Measurements from ENCODE around the gene CDON.

Gene CDON

GRCh38 chr11:125954123-125954944 is 108.3 kb downstream of the CDON start:
- FAIRE-seq (no peak), DNase-seq (ENCODE audit: insufficient read length, low spot score) (no peak)
- TF ChIP-seq POLR2A (IDR thresholded peaks at IDR 0.05; ENCODE audit: low read depth, low read length) (no peak), PAX5 (IDR thresholded peaks at IDR 0.05; ENCODE audit: insufficient read depth, low read length, severe bottlenecking) (no peak), TAF1 (IDR thresholded peaks at IDR 0.05; ENCODE audit: low read depth, low read length) (no peak), SPI1 (IDR thresholded peaks at IDR 0.05; ENCODE audit: low read depth, low read length) (no peak), POU2F2 (IDR thresholded peaks at IDR 0.05; ENCODE audit: low read depth, low read length) (no peak), POLR2AphosphoS5 (IDR thresholded peaks at IDR 0.05; ENCODE audit: low read depth, low read length) (no peak)

GRCh38 chr11:125953401-125953935 is 109.2 kb downstream of the CDON start:
- DNase-seq (ENCODE audit: insufficient read length, low spot score) (no peak), FAIRE-seq (no peak)
- no peak for TF ChIP-seq TAF1 (IDR thresholded peaks at IDR 0.05; ENCODE audit: low read depth, low read length)
- TF ChIP-seq PAX5 (IDR thresholded peaks at IDR 0.05; ENCODE audit: insufficient read depth, low read length, severe bottlenecking), result no peak
- TF ChIP-seq POLR2A (IDR thresholded peaks at IDR 0.05; ENCODE audit: low read depth, low read length), result no peak
- TF ChIP-seq SPI1 (IDR thresholded peaks at IDR 0.05; ENCODE audit: low read depth, low read length), result no peak
- no peak for TF ChIP-seq POU2F2 (IDR thresholded peaks at IDR 0.05; ENCODE audit: low read depth, low read length)
- TF ChIP-seq POLR2AphosphoS5 (IDR thresholded peaks at IDR 0.05; ENCODE audit: low read depth, low read length), result no peak

- no peak for DNase-seq (ENCODE audit: insufficient read length, low spot score)
- no peak for TF ChIP-seq PAX5 (IDR thresholded peaks at IDR 0.05; ENCODE audit: insufficient read depth, low read length, severe bottlenecking)
- TF ChIP-seq POLR2AphosphoS5 (IDR thresholded peaks at IDR 0.05; ENCODE audit: low read depth, low read length), result no peak
- no peak for TF ChIP-seq POU2F2 (IDR thresholded peaks at IDR 0.05; ENCODE audit: low read depth, low read length)
- no peak for TF ChIP-seq TAF1 (IDR thresholded peaks at IDR 0.05; ENCODE audit: low read depth, low read length)
- no peak for TF ChIP-seq POLR2A (IDR thresholded peaks at IDR 0.05; ENCODE audit: low read depth, low read length)
- no peak for TF ChIP-seq SPI1 (IDR thresholded peaks at IDR 0.05; ENCODE audit: low read depth, low read length)
- no peak for FAIRE-seq
Measured at GRCh38 chr11:125952973-125953372, 109.7 kb downstream of the CDON start.

- FAIRE-seq, result no peak
- TF ChIP-seq SPI1 (IDR thresholded peaks at IDR 0.05; ENCODE audit: low read depth, low read length) (no peak), POLR2AphosphoS5 (IDR thresholded peaks at IDR 0.05; ENCODE audit: low read depth, low read length) (no peak), POLR2A (IDR thresholded peaks at IDR 0.05; ENCODE audit: low read depth, low read length) (no peak), PAX5 (IDR thresholded peaks at IDR 0.05; ENCODE audit: insufficient read depth, low read length, severe bottlenecking) (no peak), POU2F2 (IDR thresholded peaks at IDR 0.05; ENCODE audit: low read depth, low read length) (no peak), TAF1 (IDR thresholded peaks at IDR 0.05; ENCODE audit: low read depth, low read length) (no peak)
- no peak for DNase-seq (ENCODE audit: insufficient read length, low spot score)
Measured at GRCh38 chr11:125952559-125952958, 110.1 kb downstream of the CDON start.

- DNase-seq (ENCODE audit: insufficient read length, low spot score) (no peak), FAIRE-seq (no peak)
- no peak for TF ChIP-seq SPI1 (IDR thresholded peaks at IDR 0.05; ENCODE audit: low read depth, low read length)
- no peak for TF ChIP-seq TAF1 (IDR thresholded peaks at IDR 0.05; ENCODE audit: low read depth, low read length)
- no peak for TF ChIP-seq POLR2AphosphoS5 (IDR thresholded peaks at IDR 0.05; ENCODE audit: low read depth, low read length)
- TF ChIP-seq POU2F2 (IDR thresholded peaks at IDR 0.05; ENCODE audit: low read depth, low read length), result no peak
- no peak for TF ChIP-seq PAX5 (IDR thresholded peaks at IDR 0.05; ENCODE audit: insufficient read depth, low read length, severe bottlenecking)
- no peak for TF ChIP-seq POLR2A (IDR thresholded peaks at IDR 0.05; ENCODE audit: low read depth, low read length)
Measured at GRCh38 chr11:125951731-125952130, 110.9 kb downstream of the CDON start.

GRCh38 chr11:125950696-125951651 is 111.7 kb downstream of the CDON start:
- DNase-seq (ENCODE audit: insufficient read length, low spot score), result no peak
- TF ChIP-seq POLR2AphosphoS5 (IDR thresholded peaks at IDR 0.05; ENCODE audit: low read depth, low read length) (no peak), POLR2A (IDR thresholded peaks at IDR 0.05; ENCODE audit: low read depth, low read length) (no peak), PAX5 (IDR thresholded peaks at IDR 0.05; ENCODE audit: insufficient read depth, low read length, severe bottlenecking) (no peak), POU2F2 (IDR thresholded peaks at IDR 0.05; ENCODE audit: low read depth, low read length) (no peak), SPI1 (IDR thresholded peaks at IDR 0.05; ENCODE audit: low read depth, low read length) (no peak), TAF1 (IDR thresholded peaks at IDR 0.05; ENCODE audit: low read depth, low read length) (no peak)
- no peak for FAIRE-seq

GRCh38 chr11:125950178-125950490 is 112.5 kb downstream of the CDON start:
- FAIRE-seq (no peak), DNase-seq (ENCODE audit: insufficient read length, low spot score) (no peak)
- TF ChIP-seq TAF1 (IDR thresholded peaks at IDR 0.05; ENCODE audit: low read depth, low read length), result no peak
- TF ChIP-seq SPI1 (IDR thresholded peaks at IDR 0.05; ENCODE audit: low read depth, low read length), result no peak
- no peak for TF ChIP-seq POU2F2 (IDR thresholded peaks at IDR 0.05; ENCODE audit: low read depth, low read length)
- no peak for TF ChIP-seq PAX5 (IDR thresholded peaks at IDR 0.05; ENCODE audit: insufficient read depth, low read length, severe bottlenecking)
- TF ChIP-seq POLR2AphosphoS5 (IDR thresholded peaks at IDR 0.05; ENCODE audit: low read depth, low read length), result no peak
- TF ChIP-seq POLR2A (IDR thresholded peaks at IDR 0.05; ENCODE audit: low read depth, low read length), result no peak

- FAIRE-seq, result no peak
- no peak for DNase-seq (ENCODE audit: insufficient read length, low spot score)
- no peak for TF ChIP-seq PAX5 (IDR thresholded peaks at IDR 0.05; ENCODE audit: insufficient read depth, low read length, severe bottlenecking)
- no peak for TF ChIP-seq POLR2A (IDR thresholded peaks at IDR 0.05; ENCODE audit: low read depth, low read length)
- no peak for TF ChIP-seq POLR2AphosphoS5 (IDR thresholded peaks at IDR 0.05; ENCODE audit: low read depth, low read length)
- TF ChIP-seq TAF1 (IDR thresholded peaks at IDR 0.05; ENCODE audit: low read depth, low read length), result no peak
- TF ChIP-seq POU2F2 (IDR thresholded peaks at IDR 0.05; ENCODE audit: low read depth, low read length), result no peak
Measured at GRCh38 chr11:125949271-125950177, 113.1 kb downstream of the CDON start.

Data from GM12891 (cell line).